Activated T-helper 1 cell treated with Interleukin-2 at 50 U/mL for 16 hours (primary cell): Measurements from ENCODE around the gene ACSBG1.

Source experiments
- DNase-seq: peaks from one replicate; pipeline ENCODE4 v3.0.0-alpha.2; 2020; ENCODE audit warnings: low read depth

The ACSBG1 gene, protein sequence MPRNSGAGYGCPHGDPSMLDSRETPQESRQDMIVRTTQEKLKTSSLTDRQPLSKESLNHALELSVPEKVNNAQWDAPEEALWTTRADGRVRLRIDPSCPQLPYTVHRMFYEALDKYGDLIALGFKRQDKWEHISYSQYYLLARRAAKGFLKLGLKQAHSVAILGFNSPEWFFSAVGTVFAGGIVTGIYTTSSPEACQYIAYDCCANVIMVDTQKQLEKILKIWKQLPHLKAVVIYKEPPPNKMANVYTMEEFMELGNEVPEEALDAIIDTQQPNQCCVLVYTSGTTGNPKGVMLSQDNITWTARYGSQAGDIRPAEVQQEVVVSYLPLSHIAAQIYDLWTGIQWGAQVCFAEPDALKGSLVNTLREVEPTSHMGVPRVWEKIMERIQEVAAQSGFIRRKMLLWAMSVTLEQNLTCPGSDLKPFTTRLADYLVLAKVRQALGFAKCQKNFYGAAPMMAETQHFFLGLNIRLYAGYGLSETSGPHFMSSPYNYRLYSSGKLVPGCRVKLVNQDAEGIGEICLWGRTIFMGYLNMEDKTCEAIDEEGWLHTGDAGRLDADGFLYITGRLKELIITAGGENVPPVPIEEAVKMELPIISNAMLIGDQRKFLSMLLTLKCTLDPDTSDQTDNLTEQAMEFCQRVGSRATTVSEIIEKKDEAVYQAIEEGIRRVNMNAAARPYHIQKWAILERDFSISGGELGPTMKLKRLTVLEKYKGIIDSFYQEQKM

DNA sequence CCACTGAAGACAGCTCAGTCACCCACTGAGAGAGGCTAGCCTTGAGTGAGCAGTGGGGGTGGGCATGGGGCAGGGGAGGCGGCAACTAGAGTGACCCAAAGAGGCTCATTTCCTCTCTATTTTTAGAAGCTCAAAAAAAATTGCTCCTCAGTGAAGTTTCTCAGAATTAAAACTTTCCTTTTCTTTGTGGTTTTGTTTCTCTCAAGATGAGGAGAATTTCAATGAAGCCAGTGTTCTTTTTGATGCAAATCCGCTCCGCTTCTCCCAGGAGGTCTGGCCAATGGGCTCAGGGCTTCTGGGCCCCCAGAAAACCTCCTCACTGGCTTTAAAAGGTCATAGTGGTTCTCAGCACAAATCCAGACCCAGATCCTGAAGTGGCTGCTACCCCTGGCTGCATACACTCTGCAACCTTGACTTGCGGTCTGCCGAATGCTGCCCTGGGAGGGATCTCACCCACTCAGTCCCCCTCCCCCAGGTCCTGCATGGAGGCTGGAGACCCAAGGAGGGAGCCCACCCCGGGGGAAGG is at the start of gene ACSBG1:
Gene ACSBG1 (minus strand): TSS at position 51 of the 526 bp plus-strand sequence. CDS start 64 bp downstream, outside the sequence.
- DNase-seq: no peak

- no peak for DNase-seq
Observed at GRCh38 chr15:78282324-78282723, 48.0 kb upstream of the ACSBG1 start.

- no peak for DNase-seq
Observed at GRCh38 chr15:78280319-78281072, 46.1 kb upstream of the ACSBG1 start.

DNA sequence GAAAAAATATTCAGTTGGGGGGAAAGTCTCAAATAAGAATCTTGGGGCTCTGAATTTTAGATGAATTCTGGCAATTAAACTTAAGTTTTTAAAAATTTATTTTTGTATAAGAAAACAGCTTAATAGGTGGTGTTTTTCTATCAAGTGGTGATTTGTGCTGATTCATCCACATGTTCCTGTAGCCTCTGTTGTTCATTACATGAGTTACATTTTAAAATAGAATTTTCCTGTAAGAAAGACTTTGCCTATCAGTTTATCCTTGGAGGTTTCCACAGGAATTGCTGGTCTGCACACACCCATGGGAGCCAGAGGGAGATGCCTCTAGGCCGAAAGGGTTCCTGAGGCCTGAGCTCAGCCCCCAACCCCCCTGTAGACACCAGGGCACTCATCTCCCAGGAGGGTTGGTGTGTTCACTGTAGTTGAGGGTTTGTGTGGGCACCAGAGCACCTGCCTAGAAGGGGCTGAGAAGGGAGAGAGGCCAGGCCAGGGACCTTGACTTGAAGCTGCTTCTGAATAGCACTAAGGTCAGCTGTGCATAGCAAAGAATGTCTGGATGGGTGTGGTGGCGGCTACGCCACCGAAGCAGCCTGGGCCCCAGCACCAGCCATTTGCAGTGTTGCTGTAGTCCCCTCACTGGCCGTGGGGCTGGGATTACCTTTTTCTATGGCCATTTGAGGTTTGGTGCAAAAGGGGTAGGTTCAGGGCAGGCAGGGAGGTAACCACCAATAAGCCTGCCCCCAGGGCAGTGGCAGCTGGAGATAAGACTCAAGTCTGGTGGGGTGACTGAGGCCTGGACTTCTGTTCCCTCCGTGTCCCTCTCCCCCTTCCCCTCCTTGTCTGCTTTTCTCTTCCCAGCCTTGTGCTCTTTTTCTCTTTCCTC is 41.9 kb upstream of the ACSBG1 start:
- DNase-seq: no peak

GRCh38 chr15:78274994-78275393 is 40.6 kb upstream of the ACSBG1 start:
- DNase-seq: no peak

DNA sequence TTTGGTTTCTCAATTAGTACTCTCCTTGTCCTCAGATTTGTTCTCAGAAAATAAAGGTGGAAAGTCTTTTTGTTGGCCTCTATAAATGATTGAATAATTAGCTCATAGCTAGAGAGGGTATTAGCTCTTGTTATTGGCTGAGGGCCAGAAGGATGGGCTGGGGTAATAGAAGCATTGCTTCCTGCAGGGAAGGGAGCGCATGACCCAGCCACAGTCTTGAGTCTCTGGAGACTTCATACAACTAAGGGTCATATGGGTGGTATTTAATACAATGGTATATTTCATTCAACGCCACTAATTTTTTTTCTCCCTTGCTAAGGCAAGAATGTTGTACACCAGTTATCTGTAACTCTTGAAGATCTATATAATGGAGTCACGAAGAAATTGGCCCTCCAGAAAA is 38.4 kb upstream of the ACSBG1 start:
- no peak for DNase-seq

DNA sequence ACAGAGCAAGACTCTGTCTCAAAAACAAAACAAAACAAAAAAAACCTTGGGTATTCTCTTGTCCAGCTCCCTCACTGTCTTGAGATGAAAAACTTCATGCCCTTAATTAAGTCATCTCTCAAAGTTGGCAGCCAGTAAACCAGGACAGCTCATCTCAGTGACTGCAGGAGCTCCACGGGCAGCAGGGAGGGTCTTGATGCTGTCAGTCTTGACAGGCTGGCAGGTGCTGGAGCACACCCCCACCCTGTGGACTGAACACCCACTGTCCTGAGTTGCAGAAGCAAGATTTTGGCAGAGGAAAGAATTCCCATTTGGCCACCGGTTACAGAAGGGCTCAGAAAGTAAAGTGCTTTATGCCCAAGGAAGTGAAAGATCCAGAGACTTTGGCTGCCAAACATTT is 38.0 kb upstream of the ACSBG1 start:
- DNase-seq: no peak

DNA sequence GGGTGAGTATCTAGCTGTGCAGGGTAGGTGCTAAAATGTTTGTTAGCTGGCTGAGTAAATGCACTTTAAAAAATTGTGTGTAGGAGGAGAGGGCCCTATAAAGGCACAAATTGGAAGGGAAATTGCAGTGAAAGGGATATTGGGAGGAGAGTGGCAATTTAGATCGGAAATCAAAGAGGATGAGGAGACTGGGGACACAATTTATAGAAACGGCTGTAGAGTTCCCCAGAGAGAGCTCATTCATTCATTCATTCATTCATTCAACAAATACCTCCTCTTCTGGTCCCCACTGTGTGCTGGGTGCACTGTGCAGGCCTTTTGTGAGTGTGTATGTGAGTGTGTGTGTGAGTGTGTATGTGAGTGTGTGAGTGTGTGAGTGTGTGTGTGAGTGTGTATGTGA is 32.4 kb upstream of the ACSBG1 start:
- DNase-seq: no peak

DNA sequence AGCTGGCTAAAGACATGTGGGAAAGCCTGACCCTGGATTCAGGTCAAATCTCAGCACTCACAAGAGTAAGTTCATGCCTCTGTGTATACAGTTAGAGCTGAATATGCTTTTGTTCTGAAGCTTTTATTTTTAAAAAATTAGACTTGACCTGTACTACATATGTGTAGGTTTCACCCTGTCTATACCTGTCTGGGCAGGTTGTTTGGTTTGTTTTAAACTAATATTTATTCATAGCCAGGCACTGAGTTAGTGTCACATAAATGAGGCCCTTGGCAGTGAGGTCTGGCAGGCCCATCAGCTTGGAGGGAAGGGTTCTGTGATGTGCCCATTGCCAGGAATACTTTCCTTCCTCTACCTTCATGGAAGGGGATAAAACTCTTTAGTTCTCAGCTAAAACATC is 31.9 kb upstream of the ACSBG1 start:
- no peak for DNase-seq

- no peak for DNase-seq
Observed at GRCh38 chr15:78265752-78266224, 31.4 kb upstream of the ACSBG1 start.

DNA sequence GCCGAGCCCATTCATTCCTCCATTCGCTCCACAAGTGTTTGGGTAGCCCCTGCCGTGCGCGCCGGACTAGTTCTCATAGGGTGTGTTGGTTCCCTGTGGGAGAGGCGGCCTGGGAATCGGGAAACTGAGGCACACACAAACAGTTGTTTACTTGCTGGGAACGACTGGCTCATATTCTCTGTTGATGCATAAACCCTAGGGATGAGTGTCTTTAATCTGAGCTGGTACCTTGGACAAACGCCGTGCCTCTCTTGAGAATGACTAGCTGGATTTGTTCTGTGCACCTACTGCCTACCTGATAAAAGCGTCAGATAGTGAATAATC is 30.7 kb upstream of the ACSBG1 start:
- no peak for DNase-seq

DNA sequence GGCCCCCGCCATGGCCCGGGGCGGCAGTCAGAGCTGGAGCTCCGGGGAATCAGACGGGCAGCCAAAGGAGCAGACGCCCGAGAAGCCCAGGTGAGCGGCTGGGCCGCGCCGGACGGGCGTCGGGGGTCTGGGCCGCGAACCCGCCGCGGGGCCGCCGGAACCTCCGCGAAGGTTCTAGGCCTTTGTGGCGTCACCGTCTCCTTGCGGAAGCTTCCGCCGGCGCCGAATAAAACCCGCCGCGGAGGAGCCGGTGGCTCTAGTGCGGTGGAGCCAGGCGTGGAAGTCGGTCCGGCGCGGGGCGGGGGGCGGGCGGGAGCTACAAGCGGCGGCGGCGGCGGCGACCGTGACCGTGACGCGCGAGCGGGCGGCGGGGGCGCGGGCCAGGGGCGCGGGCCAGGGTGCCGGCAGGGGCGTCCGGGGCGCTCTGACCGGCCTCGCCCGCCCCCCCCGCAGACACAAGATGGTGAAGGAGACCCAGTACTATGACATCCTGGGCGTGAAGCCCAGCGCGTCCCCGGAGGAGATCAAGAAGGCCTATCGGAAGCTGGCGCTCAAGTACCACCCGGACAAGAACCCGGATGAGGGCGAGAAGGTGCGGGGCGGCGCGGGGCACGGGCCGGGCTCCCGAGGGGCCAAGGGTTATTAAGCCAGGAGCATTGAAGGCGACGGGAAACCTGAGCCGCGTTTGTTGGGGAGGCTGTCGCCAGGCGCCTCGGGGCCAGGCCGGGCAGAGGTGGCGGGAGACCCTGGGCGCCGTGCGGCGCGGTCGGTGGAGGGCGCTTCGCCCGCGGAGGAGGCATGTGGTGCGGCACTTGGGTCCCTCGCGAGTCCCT is 30.2 kb upstream of the ACSBG1 start, which contains the start of gene DNAJA4:
Gene DNAJA4 (plus strand): TSS at position 259 of the 833 bp plus-strand sequence. CDS start 202 bp downstream, at position 461.
- DNase-seq: peak; percentile 47

DNA sequence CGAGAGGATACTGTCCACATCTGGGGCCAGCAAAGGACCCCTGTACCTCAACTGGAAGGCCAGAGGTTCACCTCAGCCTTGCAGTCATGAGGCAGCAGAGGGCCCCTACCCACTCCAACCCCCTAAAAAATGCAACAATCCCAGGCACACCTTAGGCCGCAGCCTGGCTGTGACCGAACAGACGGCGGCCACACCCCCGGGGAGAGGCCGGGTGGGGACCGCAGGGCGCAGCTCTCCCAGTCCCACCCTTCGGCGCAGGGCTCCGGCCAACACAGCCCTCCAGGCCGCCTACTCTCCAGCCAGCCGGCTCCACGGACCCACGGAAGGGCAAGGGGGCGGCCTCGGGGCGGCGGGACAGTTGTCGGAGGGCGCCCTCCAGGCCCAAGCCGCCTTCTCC is 29.5 kb upstream of the ACSBG1 start:
- DNase-seq: no peak

DNA sequence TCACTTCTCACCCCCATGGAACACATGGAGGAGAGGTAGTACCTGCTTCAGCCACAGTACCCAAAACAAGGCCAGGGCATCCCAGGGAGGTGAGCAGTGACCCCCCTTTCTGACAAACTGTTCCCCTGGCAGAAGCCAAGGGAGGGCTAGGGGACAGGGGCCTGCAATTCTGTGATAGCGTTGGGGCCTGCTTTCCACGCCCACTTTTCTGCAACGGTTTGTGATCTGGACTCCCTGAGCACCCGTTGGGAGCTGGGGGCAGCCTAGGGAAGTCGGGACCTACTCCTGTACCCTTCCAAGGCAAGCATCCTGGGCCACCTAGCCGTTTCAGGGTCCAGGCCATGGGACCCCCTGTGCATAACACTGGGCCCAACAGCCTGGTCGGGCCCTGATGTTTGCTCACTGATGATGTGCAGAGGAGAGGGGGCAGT is 29.0 kb upstream of the ACSBG1 start:
- no peak for DNase-seq

- no peak for DNase-seq
Observed at GRCh38 chr15:78261062-78261461, 26.7 kb upstream of the ACSBG1 start.

- no peak for DNase-seq
Observed at GRCh38 chr15:78260489-78260888, 26.1 kb upstream of the ACSBG1 start.

- DNase-seq: no peak
Observed at GRCh38 chr15:78259232-78259631, 24.9 kb upstream of the ACSBG1 start.

DNA sequence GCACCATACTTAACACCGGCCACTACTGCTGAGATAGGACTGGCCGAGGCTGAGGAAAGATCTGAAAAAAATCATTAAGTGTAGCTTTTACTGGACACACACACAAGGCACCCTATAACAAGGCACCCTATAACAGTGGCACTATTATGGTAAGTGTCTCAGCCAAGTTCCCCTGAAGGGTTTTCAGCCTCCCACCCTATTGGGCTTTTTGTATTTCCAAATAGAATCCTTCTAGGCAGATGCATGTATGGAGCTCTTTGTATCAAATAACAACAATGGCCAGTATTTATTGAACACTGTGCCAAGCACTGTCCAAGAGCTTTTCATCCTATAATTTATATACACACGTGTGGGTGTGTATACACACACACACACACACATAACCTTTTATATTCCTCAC is 23.3 kb upstream of the ACSBG1 start:
- no peak for DNase-seq

DNA sequence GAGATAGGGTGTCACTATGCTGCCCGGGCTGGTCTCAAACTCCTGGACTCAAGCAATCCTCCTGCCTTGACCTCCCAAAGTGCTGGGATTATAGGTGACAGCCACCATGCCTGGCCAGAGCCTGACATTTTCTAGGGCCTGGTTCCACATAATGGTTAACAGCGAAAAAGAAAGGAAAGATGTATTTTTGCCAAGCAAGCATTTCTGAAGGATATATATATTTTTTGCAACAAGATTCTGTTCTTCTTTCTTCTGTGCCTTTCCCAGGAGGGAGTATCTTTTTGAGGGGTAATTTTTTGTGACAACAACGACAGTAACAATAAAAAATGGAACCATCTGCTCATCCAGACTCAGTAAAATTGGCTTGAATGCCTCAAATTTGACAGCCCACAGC is 21.7 kb upstream of the ACSBG1 start:
- DNase-seq: no peak

DNA sequence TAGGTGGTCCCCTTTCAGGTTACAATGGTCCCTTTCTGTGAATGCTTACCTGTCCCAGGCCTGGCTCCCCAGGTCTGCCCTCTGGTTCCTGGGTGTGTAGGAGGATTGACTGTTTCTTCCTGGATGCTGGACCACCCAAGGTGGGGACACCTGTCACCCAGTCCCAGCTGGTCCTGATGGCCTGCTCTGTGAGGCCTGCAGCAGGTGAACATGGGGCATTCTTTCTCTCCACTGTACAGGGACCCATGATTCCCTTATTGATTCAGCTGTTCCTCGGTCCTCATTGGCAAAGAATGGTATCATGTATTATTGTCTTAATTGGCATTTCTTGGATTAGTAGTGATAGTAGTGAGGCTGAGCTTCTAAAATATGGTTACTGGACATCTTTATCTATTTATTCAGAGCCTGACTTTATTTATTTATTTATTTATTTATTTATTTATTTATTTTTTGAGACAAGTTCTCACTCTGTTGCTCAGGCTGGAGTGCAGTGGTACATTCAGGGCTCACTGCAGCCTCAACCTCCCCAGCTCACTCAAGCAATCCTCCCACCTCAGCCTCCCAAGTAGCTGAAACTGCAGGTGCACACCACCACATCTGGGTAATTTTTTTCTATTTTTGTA is 21.2 kb upstream of the ACSBG1 start:
- DNase-seq: no peak
